Nephron progenitor cell (in vitro differentiated cells): Measurements from ENCODE around the gene ARL5A.
A peak's percentile ranks its signal among the peaks of the same experiment; 100 is the strongest.

Source experiments
- DNase-seq: peaks from one replicate; pipeline ENCODE4 v3.0.0; 2021
- H3K27ac Mint-ChIP-seq: 2 replicates; pipeline ENCODE4 v1.8.0; 2021; ENCODE audit warnings: mild to moderate bottlenecking, moderate library complexity, mixed read lengths
- H3K27me3 Mint-ChIP-seq: 2 replicates; pipeline ENCODE4 v1.8.0; 2021; ENCODE audit warnings: mild to moderate bottlenecking, low read depth, mixed read lengths; ENCODE audit not compliant: poor library complexity
- H3K36me3 Mint-ChIP-seq: 2 replicates; pipeline ENCODE4 v1.8.0; 2021; ENCODE audit warnings: low read depth, mixed read lengths
- H3K4me1 Mint-ChIP-seq: 2 replicates; pipeline ENCODE4 v1.8.0; 2021; ENCODE audit warnings: mixed read lengths
- H3K4me3 Mint-ChIP-seq: 2 replicates; pipeline ENCODE4 v1.8.0; 2021; ENCODE audit warnings: mild to moderate bottlenecking, moderate library complexity, mixed read lengths
- H3K9me3 Mint-ChIP-seq: 2 replicates; pipeline ENCODE4 v1.8.0; 2021; ENCODE audit warnings: mild to moderate bottlenecking, moderate library complexity, mixed read lengths
- CTCF ChIP-seq: fragments of 200-600 bp; sonication (generic); IDR thresholded peaks from 2 replicates; pipeline ENCODE4 v1.5.0; 2021; ENCODE audit warnings: antibody characterized with exemption

Gene ARL5A

GRCh38 chr2:151844211-151844896 lies 16.1 kb upstream of the ARL5A start:
- H3K36me3 Mint-ChIP-seq, result no peaks in the 10 kb centered on the region
- no peak for DNase-seq
- H3K27ac Mint-ChIP-seq, result peak overlapping the region; percentile 50
- H3K4me1 Mint-ChIP-seq, result peaks cover 26% of the 10 kb centered on the region
- no peak for TF ChIP-seq CTCF
- no peak overlapping the region for H3K4me3 Mint-ChIP-seq
- H3K9me3 Mint-ChIP-seq, result no peaks in the 10 kb centered on the region
- peaks cover 4% of the 10 kb centered on the region for H3K27me3 Mint-ChIP-seq

GRCh38 chr2:151843691-151844061 lies 15.5 kb upstream of the ARL5A start:
- H3K9me3 Mint-ChIP-seq, result no peaks in the 10 kb centered on the region
- H3K4me3 Mint-ChIP-seq, result no peak overlapping the region
- H3K4me1 Mint-ChIP-seq, result peaks cover 23% of the 10 kb centered on the region
- no peak for TF ChIP-seq CTCF
- no peak for DNase-seq
- peaks cover 4% of the 10 kb centered on the region for H3K27me3 Mint-ChIP-seq
- H3K27ac Mint-ChIP-seq, result peak overlapping the region; percentile 58
- no peaks in the 10 kb centered on the region for H3K36me3 Mint-ChIP-seq

- Mint-ChIP-seq H3K27me3 (peaks cover 4% of the 10 kb centered on the region), H3K36me3 (no peaks in the 10 kb centered on the region), H3K27ac (peak overlapping the region; percentile 58), H3K9me3 (no peaks in the 10 kb centered on the region), H3K4me3 (no peak overlapping the region), H3K4me1 (peaks cover 17% of the 10 kb centered on the region)
- no peak for DNase-seq
- no peak for TF ChIP-seq CTCF
Measured at GRCh38 chr2:151842830-151843690, 14.8 kb upstream of the ARL5A start.

- H3K36me3 Mint-ChIP-seq, result no peaks in the 10 kb centered on the region
- H3K27me3 Mint-ChIP-seq, result peaks cover 4% of the 10 kb centered on the region
- no peak overlapping the region for H3K27ac Mint-ChIP-seq
- DNase-seq, result no peak
- TF ChIP-seq CTCF, result no peak
- H3K4me3 Mint-ChIP-seq, result no peak overlapping the region
- peaks cover 17% of the 10 kb centered on the region for H3K4me1 Mint-ChIP-seq
- H3K9me3 Mint-ChIP-seq, result no peaks in the 10 kb centered on the region
Measured at GRCh38 chr2:151841047-151841424, 12.8 kb upstream of the ARL5A start.

GRCh38 chr2:151840216-151841046 lies 12.2 kb upstream of the ARL5A start:
- Mint-ChIP-seq H3K27me3 (peaks cover 8% of the 10 kb centered on the region), H3K4me1 (peaks cover 17% of the 10 kb centered on the region), H3K27ac (no peak overlapping the region), H3K4me3 (no peak overlapping the region), H3K36me3 (no peaks in the 10 kb centered on the region), H3K9me3 (no peaks in the 10 kb centered on the region)
- DNase-seq, result no peak
- no peak for TF ChIP-seq CTCF
